GM19467 (cell line): ENCODE measurements around the gene HDAC4.

Experiments
- ATAC-seq: cut with Tn5 transposase; IDR thresholded peaks from one replicate; pipeline ENCODE4 v1.9.1; 2021; ENCODE audit warnings: mild to moderate bottlenecking, moderate library complexity; ENCODE audit not compliant: unreplicated experiment

The HDAC4 gene

GRCh38 chr2:239272626-239273025, 128.2 kb downstream of the HDAC4 start:
- no peak for ATAC-seq

GRCh38 chr2:239271882-239272281, 128.9 kb downstream of the HDAC4 start:
- ATAC-seq = no peak

GRCh38 chr2:239271471-239271870, 129.3 kb downstream of the HDAC4 start:
- no peak for ATAC-seq

- ATAC-seq = no peak
Observed at GRCh38 chr2:239269916-239270315, 130.9 kb downstream of the HDAC4 start.

GRCh38 chr2:239269173-239269885, 131.5 kb downstream of the HDAC4 start:
- no peak for ATAC-seq

- no peak for ATAC-seq
Observed at GRCh38 chr2:239268549-239268948, 132.3 kb downstream of the HDAC4 start.

GRCh38 chr2:239268082-239268481, 132.7 kb downstream of the HDAC4 start:
- no peak for ATAC-seq

GRCh38 chr2:239267288-239267951, 133.4 kb downstream of the HDAC4 start:
- ATAC-seq = peak; percentile 95

GRCh38 chr2:239266779-239267287, 134.0 kb downstream of the HDAC4 start:
- no peak for ATAC-seq

- no peak for ATAC-seq
Observed at GRCh38 chr2:239266434-239266766, 134.4 kb downstream of the HDAC4 start.

- no peak for ATAC-seq
Observed at GRCh38 chr2:239265681-239266433, 135.0 kb downstream of the HDAC4 start.

- ATAC-seq = no peak
Observed at GRCh38 chr2:239264838-239265651, 135.8 kb downstream of the HDAC4 start.

- no peak for ATAC-seq
Observed at GRCh38 chr2:239264492-239264837, 136.4 kb downstream of the HDAC4 start.

GRCh38 chr2:239263669-239264491, 136.9 kb downstream of the HDAC4 start:
- no peak for ATAC-seq

- no peak for ATAC-seq
Observed at GRCh38 chr2:239263231-239263630, 137.6 kb downstream of the HDAC4 start.

- no peak for ATAC-seq
Observed at GRCh38 chr2:239262484-239263230, 138.2 kb downstream of the HDAC4 start.

GRCh38 chr2:239261796-239262483, 138.9 kb downstream of the HDAC4 start:
- ATAC-seq = no peak

- ATAC-seq = no peak
Observed at GRCh38 chr2:239261356-239261755, 139.5 kb downstream of the HDAC4 start.
